HepG2 (cell line): ENCODE measurements around the gene FCER1G. TPM values are rescaled to one million over a fixed set of nuclear protein-coding genes. Genes with fewer than 3 reads are reported as not detected.

ENCODE experiments used
- GABPB1 ChIP-seq: IDR thresholded peaks from 2 replicates; pipeline ENCODE4 v1.6.1; 2016; ENCODE audit warnings: mild to moderate bottlenecking, missing genetic modification reagents, moderate library complexity, missing compliant biosample characterization
- HNF4A ChIP-seq: sonication (generic); formaldehyde crosslinking; IDR thresholded peaks from 2 replicates; pipeline ENCODE4 v1.4.0; 2020; ENCODE audit warnings: missing genetic modification reagents
- HNRNPL ChIP-seq: fragments of 200-400 bp; formaldehyde crosslinking; IDR thresholded peaks from 2 replicates; pipeline ENCODE4 v1.6.1; 2017; ENCODE audit warnings: mild to moderate bottlenecking, low read depth, low read length
- MXD3 ChIP-seq: IDR thresholded peaks from 2 replicates; pipeline ENCODE4 v1.6.1; 2016; ENCODE audit warnings: mild to moderate bottlenecking, missing biosample characterization, missing genetic modification reagents
- RBFOX2 ChIP-seq: fragments of 200-400 bp; formaldehyde crosslinking; IDR thresholded peaks from 2 replicates; pipeline ENCODE4 v1.6.1; 2017; ENCODE audit warnings: low read depth, mild to moderate bottlenecking, low read length
- REST ChIP-seq, 2 experiments: IDR thresholded peaks; 2 replicates each; pipeline ENCODE4 v1.6.1; 2011 to 2012; ENCODE audit warnings: low read length in 2 of 2, borderline replicate concordance in 1 of 2, low read depth in 1 of 2, mild to moderate bottlenecking in 1 of 2, moderate library complexity in 1 of 2
- SRSF1 ChIP-seq: fragments of 200-400 bp; formaldehyde crosslinking; optimal IDR thresholded peaks from 2 replicates; pipeline ENCODE3; 2017; ENCODE audit warnings: mild to moderate bottlenecking, low read depth, low read length, moderate library complexity
- TARDBP ChIP-seq: sonication (generic); formaldehyde crosslinking; IDR thresholded peaks from 2 replicates; pipeline ENCODE4 v1.8.0; 2022; ENCODE audit warnings: mild to moderate bottlenecking, missing genetic modification reagents
- TFE3 ChIP-seq: IDR thresholded peaks from 2 replicates; pipeline ENCODE4 v1.6.1; 2016
- ZBTB25 ChIP-seq: IDR thresholded peaks from 2 replicates; pipeline ENCODE4 v1.6.1; 2018; ENCODE audit warnings: missing genetic modification reagents
- ZMAT3 ChIP-seq: sonication (generic); formaldehyde crosslinking; conservative IDR thresholded peaks from 2 replicates; pipeline ENCODE4 v1.7.0; 2021; ENCODE audit warnings: missing genetic modification reagents
- ZNF225 ChIP-seq: sonication (generic); formaldehyde crosslinking; IDR thresholded peaks from 2 replicates; pipeline ENCODE4 v1.4.0; 2020; ENCODE audit warnings: mild to moderate bottlenecking, missing genetic modification reagents
- ZNF251 ChIP-seq: sonication (generic); formaldehyde crosslinking; IDR thresholded peaks from 2 replicates; pipeline ENCODE4 v1.9.0; 2021; ENCODE audit warnings: mild to moderate bottlenecking, missing genetic modification reagents
- ZNF333 ChIP-seq: sonication (generic); formaldehyde crosslinking; IDR thresholded peaks from 2 replicates; pipeline ENCODE4 v1.4.0; 2020; ENCODE audit warnings: mild to moderate bottlenecking, missing genetic modification reagents, borderline replicate concordance
- ZNF34 ChIP-seq: sonication (generic); formaldehyde crosslinking; IDR thresholded peaks from 2 replicates; pipeline ENCODE4 v1.4.0; 2020; ENCODE audit warnings: mild to moderate bottlenecking, missing genetic modification reagents, borderline replicate concordance
- ZNF549 ChIP-seq: sonication (generic); formaldehyde crosslinking; IDR thresholded peaks from 2 replicates; pipeline ENCODE4 v1.5.0; 2020; ENCODE audit warnings: missing genetic modification reagents
- ZNF737 ChIP-seq: sonication (generic); formaldehyde crosslinking; IDR thresholded peaks from 2 replicates; pipeline ENCODE4 v1.5.0; 2020; ENCODE audit warnings: missing genetic modification reagents, mild to moderate bottlenecking, borderline replicate concordance
- polyA plus RNA-seq, 8 experiments: library from polyadenylated mRNA; depleted of rRNA in 3 of 8; stranded (reverse) in 7 of 8; unstranded in 1 of 8; fragments of >200 nt; fragmentation: Illumina TruSeq in 4 of 8; extraction: Trizol in 4 of 8; gene quantifications; 2 replicates each; pipeline versions ENCODE4 v1.2.1 to v1.2.3, GENCODE V29; 2011 to 2016; ENCODE audit warnings: low read depth in 4 of 8, missing spikeins in 1 of 8, mixed read lengths in 1 of 8; ENCODE audit not compliant: insufficient read depth in 1 of 8
- total RNA-seq, 5 experiments: library from RNA; depleted of rRNA; stranded (reverse); fragments of >200 nt; fragmentation: Illumina TruSeq; extraction: Trizol; gene quantifications; 2 replicates each; pipeline ENCODE4 v1.2.3, GENCODE V29; 2016; ENCODE audit warnings: low read depth in 1 of 5

FCER1G gene
- total and polyA plus RNA-seq, 2 of the 13 experiments (the other 11 are each of a cell fraction or from before 2014, with no cell fraction given), result 1.3 to 6.4 TPM

- TF ChIP-seq ZBTB25 (CRISPR knock-in tag) (0 out of 2 replicates have a peak, but pooled peaks have one; percentile 73), ZMAT3 (0 out of 2 replicates have a peak, but pooled peaks have one; percentile 22), TARDBP (CRISPR knock-in tag) (no peak; the same call in 1 of the 2 replicates), ZNF225 (CRISPR knock-in tag) (peak; percentile 67; the same call in 1 of the 2 replicates), ZNF333 (CRISPR knock-in tag) (peak; percentile 95), ZNF251 (CRISPR knock-in tag) (no peak), SRSF1 (peak; percentile 71), GABPB1 (CRISPR knock-in tag) (peak; percentile 64), REST (IDR thresholded peaks at IDR 0.05; ENCODE audit: borderline replicate concordance in 1 of 2, low read depth in 1 of 2, low read length in 2 of 2) (no peak), ZNF34 (CRISPR knock-in tag) (no peak), TFE3 (CRISPR knock-in tag) (no peak), ZNF737 (CRISPR knock-in tag) (no peak), RBFOX2 (peak; percentile 67), ZNF549 (CRISPR knock-in tag) (no peak), HNF4A (peak; percentile 16; the same call in 1 of the 2 replicates), HNRNPL (no peak), MXD3 (peak; percentile 55; the same call in 1 of the 2 replicates)
Observed at GRCh38 chr1:161165742-161166668, 49.1 kb upstream of the FCER1G start, which contains the start of gene PPOX (continued).
